ENCODE measurements around the gene THOC5. TPM values are rescaled to one million over a fixed set of nuclear protein-coding genes. Genes with fewer than 3 reads are reported as not detected.

THOC5 gene
- polyA plus RNA-seq, 6 donors from 2014 or later = 18.8 to 30.1 (median 22.7) TPM

DNA sequence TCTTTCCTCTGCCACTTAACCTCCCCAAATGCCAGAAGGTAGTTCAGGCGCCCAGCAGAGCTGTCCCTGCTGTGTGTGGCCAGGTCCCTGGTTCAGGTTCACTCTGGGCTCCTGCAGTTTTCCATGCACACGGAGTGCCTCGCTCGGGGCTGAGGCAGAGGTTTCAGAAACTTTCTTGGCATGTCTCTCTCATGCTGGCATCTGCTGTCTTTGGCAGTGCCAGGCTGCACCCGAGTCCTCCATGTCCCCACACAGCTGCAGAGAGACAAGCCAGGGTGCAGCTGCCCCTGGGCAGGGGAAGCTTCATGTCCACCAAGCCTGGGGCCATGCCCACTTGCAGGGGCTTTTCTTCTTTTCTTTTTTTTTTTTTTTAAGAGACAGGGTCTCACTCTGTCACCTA, 80.6 kb downstream of the THOC5 start:
- peaks cover 22 to 31% (median 29%) of the 10 kb centered on the region in 3 donors for H3K4me1 Mint-ChIP-seq
- no peak overlapping the region for H3K27ac Mint-ChIP-seq
- peaks cover 31 to 64% (median 44%) of the 10 kb centered on the region in 3 donors for H3K27me3 Mint-ChIP-seq
- DNase-seq (no peak), ATAC-seq (ENCODE audit: low read depth in 2 of 2) (no peak)
- no peak overlapping the region for H3K4me3 Mint-ChIP-seq
- no peaks in the 10 kb centered on the region for H3K36me3 Mint-ChIP-seq
- H3K9me3 Mint-ChIP-seq = no peaks in the 10 kb centered on the region

DNA sequence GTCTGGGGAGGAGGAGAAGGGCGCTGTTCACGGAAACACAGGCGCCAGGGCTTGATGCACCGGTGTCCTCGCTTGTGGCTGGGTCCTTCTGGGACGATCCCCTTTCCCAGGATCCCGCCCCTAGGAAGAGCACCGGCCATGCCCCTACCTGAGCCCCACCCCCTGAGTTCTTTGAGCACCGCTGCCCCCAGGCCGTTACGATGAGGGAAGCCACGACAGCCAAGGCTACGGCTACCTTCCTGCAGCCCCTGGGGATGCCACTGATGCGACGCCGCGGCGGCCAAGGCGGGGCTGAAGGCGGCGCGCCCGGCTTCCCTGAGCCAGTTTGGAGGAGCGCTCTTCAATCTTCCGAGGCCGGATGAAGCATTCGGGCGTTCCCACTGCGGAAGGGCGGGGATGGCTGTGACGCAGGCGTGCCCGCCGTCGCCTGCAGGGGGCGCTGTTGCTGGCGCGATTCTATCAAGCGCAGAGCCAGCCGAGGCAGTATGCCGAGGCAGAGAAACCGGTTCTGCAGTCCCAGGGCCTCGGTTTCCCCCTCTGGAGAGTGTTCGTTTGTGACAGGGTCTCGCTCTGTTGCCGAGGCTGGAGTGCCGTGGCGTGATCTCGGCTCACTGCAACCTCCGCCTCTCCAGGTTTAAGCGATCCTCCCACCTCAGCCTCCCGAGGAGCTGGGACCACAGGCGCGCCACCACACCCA, 83.2 kb downstream of the THOC5 start:
- no peaks in the 10 kb centered on the region for H3K36me3 Mint-ChIP-seq
- peak; percentile 86 to 87 for ATAC-seq (ENCODE audit: low read depth in 2 of 2)

DNA sequence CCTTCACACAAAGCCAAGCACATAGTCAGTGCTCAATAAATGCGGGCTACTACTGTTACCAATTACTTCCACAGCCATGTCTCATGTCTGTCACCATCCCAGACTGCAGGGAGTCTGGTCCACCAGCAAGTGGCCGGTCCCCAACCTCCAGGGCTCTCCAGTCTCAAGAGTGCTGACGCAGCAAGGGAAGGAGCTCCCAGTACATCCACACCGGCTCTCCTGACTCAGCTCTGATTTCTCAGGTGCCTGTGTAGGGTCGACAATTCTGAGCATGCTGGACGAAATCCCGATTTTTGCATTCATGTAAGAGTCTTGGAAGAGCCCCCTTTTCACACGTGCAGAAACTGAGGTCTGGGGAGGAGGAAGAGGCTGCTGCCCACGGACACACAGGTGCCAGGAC, 83.8 kb downstream of the THOC5 start:
- no peaks in the 10 kb centered on the region for H3K36me3 Mint-ChIP-seq
- peak overlapping the region in 5 of 8 donors; percentile 16 to 72 (median 49) for H3K4me3 Mint-ChIP-seq
- ATAC-seq (ENCODE audit: low read depth in 2 of 2) = no peak
- peak overlapping the region in 3 of 6 donors; percentile 41 to 68 (median 63) for H3K27ac Mint-ChIP-seq
- DNase-seq = no peak
- peaks cover 4 to 14% (median 9%) of the 10 kb centered on the region in 3 donors for H3K4me1 Mint-ChIP-seq
- H3K9me3 Mint-ChIP-seq = no peaks in the 10 kb centered on the region
- peaks cover 18 to 66% (median 20%) of the 10 kb centered on the region in 3 donors for H3K27me3 Mint-ChIP-seq

More for the DNA sequence above, 83.2 kb downstream of the THOC5 start:
- peak overlapping the region in 2 of 6 donors; percentile 41 to 63 for H3K27ac Mint-ChIP-seq
- H3K4me3 Mint-ChIP-seq = peak overlapping the region in 6 of 8 donors; percentile 35 to 72 (median 63)
- peaks cover 21 to 67% (median 23%) of the 10 kb centered on the region in 3 donors for H3K27me3 Mint-ChIP-seq
- no peaks in the 10 kb centered on the region for H3K9me3 Mint-ChIP-seq
- peaks cover 5 to 17% (median 11%) of the 10 kb centered on the region in 3 donors for H3K4me1 Mint-ChIP-seq
- DNase-seq = peak; percentile 40

DNA sequence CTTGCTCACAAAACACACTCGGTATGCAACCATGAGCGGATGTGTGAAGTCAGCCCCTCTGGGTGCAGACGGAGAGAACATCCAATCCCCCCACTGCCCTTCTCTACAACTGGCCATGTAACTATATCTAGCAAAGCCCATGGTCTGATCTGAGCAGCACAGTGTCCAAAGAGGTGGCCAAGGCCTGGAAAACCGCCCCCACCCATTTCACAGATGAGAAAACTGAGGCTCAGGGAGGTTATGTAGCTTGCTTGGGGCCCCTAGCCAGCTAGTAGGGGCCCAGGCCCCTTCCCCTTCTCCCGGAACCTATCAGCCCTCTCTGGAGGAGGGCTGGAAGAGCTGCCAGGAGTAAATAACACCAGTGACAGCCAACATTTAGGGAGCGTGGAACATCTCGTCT, 89.0 kb downstream of the THOC5 start:
- Mint-ChIP-seq H3K36me3 (no peaks in the 10 kb centered on the region), H3K27ac (peak overlapping the region in 1 of 6 donors; percentile 76), H3K4me3 (no peak overlapping the region), H3K4me1 (peaks cover 0 to under 1% (median 0%) of the 10 kb centered on the region in 3 donors), H3K9me3 (no peaks in the 10 kb centered on the region), H3K27me3 (peaks cover 1 to 42% (median 4%) of the 10 kb centered on the region in 3 donors)
- DNase-seq (no peak), ATAC-seq (ENCODE audit: low read depth in 2 of 2) (no peak)

DNA sequence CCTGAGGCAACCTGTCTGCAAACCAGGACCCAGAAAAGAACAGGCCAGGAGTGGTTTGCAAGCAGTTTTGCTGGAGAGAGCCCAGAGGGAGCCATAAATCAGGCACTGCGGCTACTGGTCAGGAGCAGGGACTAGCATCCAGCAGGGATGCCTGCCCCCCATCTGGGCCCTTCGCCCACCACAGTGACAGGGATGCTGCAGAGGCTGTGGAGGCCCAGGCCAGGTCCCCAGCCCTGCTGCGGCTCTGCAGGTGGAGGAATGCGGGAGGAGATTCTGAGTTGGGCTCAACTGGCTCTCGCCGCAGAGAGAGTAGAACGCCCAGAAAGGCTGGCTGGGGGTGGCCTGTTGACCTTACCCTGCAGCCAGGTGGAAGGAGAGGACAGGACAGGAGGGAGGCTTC, 89.9 kb downstream of the THOC5 start:
- Mint-ChIP-seq H3K9me3 (no peaks in the 10 kb centered on the region), H3K36me3 (no peaks in the 10 kb centered on the region), H3K4me1 (no peaks in the 10 kb centered on the region), H3K27me3 (peaks cover 0 to 32% (median 0%) of the 10 kb centered on the region in 3 donors), H3K27ac (no peak overlapping the region), H3K4me3 (no peak overlapping the region)
- ATAC-seq (ENCODE audit: low read depth in 2 of 2) = no peak
- no peak for DNase-seq

DNA sequence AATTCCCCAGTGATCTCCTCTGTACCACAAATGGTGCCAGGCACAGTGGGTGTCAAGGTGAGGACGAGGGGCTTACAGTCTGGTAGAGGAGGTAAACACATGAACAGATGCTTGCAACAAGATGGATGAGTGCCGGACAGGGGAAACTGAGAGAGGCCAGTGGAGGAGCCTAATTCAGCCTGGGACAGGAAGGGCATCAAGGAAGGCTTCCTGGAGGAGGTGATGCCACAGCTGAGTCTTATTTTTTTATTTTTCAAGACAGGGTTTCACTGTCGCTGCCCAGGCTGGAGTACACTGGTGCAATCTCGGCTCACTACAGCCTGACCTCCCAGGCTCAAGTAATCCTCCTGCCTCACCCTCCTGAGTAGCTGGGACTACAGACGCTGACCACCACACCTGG, 92.3 kb downstream of the THOC5 start:
- Mint-ChIP-seq H3K9me3 (no peaks in the 10 kb centered on the region), H3K4me3 (no peak overlapping the region), H3K27ac (no peak overlapping the region), H3K36me3 (no peaks in the 10 kb centered on the region), H3K27me3 (peaks cover 0 to 14% (median 0%) of the 10 kb centered on the region in 3 donors), H3K4me1 (peaks cover 0 to 5% (median 0%) of the 10 kb centered on the region in 3 donors)
- ATAC-seq (ENCODE audit: low read depth in 2 of 2) (no peak), DNase-seq (no peak)

DNA sequence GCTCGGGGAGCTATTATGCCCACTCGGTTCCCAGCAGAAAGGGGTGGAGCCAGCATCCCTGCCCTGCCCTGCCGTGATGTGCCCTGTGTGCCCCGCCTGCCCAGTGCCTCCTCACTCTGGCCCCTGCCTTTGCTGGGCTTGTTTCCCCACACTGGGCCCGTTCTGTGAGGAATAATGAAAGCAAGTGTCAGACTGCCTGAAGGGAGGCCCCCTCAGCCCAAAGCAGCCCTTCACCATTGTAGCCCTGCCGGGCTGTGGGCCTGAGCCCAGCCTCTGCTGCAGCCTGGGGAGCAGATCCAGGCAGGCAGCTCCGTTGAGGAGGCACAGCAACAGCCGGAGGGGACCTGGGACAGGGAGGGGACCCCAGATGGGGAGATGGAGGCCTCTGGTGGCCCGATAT, 93.8 kb downstream of the THOC5 start:
- no peak overlapping the region for H3K4me3 Mint-ChIP-seq
- H3K9me3 Mint-ChIP-seq = no peaks in the 10 kb centered on the region

DNA sequence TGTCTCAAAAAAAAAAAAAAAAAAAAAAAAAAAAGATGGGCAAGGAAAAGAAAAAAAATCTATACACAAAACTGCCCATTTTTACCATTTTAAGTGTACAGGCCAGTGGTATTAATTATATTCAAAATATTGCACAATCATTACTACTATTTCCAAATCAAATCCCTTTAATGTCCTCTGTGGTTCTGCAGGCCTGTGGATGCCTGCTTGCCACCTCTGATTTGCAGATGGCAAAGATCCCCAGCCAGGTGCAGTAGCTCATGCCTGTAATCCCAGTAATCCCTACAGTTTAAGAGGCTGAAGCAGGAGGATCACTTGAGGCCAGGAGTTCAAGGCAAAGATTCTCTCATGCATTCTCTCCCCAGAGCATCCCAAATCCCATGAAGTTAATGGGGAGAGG, 95.0 kb downstream of the THOC5 start:
- H3K27ac Mint-ChIP-seq = no peak overlapping the region
- ATAC-seq (ENCODE audit: low read depth in 2 of 2) = no peak

More for the DNA sequence above, 93.8 kb downstream of the THOC5 start:
- H3K27me3 Mint-ChIP-seq = peaks cover 0 to 10% (median 0%) of the 10 kb centered on the region in 3 donors
- H3K27ac Mint-ChIP-seq = no peak overlapping the region
- DNase-seq (no peak), ATAC-seq (ENCODE audit: low read depth in 2 of 2) (no peak)
- peaks cover 0 to 5% (median 0%) of the 10 kb centered on the region in 3 donors for H3K4me1 Mint-ChIP-seq
- H3K36me3 Mint-ChIP-seq = no peaks in the 10 kb centered on the region

DNA sequence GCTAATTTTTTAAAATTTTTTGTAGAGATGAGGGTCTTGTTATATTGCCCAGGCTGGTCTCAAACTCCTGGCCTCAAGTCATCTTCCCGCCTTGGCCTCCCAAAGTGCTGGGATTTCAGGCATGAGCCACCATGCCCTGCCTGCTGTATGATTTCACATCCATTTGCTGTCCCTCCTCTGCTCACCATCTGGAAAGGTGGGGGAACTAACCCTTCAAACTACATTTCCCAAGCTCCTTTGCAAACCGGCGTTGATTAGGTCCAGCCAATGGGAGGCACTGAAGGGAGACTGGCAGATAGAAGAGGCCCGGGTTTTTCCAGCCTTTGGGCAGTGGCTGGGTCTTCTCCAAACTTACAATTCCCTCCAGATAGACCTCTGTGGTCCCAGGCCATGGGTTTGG, 95.8 kb downstream of the THOC5 start:
- Mint-ChIP-seq H3K9me3 (no peaks in the 10 kb centered on the region), H3K4me3 (no peak overlapping the region), H3K27ac (no peak overlapping the region), H3K4me1 (peaks cover 0 to 5% (median 0%) of the 10 kb centered on the region in 3 donors), H3K36me3 (no peaks in the 10 kb centered on the region), H3K27me3 (peaks cover 0 to 10% (median 0%) of the 10 kb centered on the region in 3 donors)
- peak; percentile 49 to 54 for ATAC-seq (ENCODE audit: low read depth in 2 of 2)
- DNase-seq = no peak

More for the DNA sequence above, 95.0 kb downstream of the THOC5 start:
- H3K4me3 Mint-ChIP-seq = no peak overlapping the region
- H3K27me3 Mint-ChIP-seq = peaks cover 0 to 12% (median 0%) of the 10 kb centered on the region in 3 donors
- DNase-seq = no peak
- H3K36me3 Mint-ChIP-seq = no peaks in the 10 kb centered on the region
- no peaks in the 10 kb centered on the region for H3K9me3 Mint-ChIP-seq
- peaks cover 0 to 5% (median 0%) of the 10 kb centered on the region in 3 donors for H3K4me1 Mint-ChIP-seq

DNA sequence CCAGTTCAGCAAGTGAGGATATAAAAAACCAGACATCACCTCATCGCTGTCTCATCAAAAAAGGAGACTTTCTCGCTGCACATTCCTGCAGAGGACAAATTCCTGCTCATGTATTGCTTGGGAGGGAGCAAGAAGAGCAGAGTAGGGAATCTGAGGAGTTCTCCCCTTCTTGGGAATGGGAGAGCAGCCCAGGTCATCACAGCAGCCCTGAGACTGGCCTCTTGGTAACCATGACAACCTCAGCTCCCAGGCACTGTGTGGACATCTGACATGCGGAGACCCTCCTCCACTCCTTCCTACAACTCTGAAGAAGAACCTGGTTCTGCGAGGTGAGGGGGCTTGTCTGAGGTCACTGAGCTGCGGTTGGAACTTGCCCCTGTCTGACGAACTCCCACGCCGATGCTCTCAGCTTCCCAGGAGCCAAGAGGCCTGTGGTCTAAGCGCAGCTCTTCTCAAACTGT, 97.3 kb downstream of the THOC5 start:
- DNase-seq = no peak
- Mint-ChIP-seq H3K4me1 (peaks cover 0 to 7% (median 5%) of the 10 kb centered on the region in 3 donors), H3K4me3 (peak overlapping the region in 1 of 8 donors; percentile 52), H3K27me3 (peaks cover 0 to 10% (median 0%) of the 10 kb centered on the region in 3 donors), H3K9me3 (no peaks in the 10 kb centered on the region), H3K36me3 (no peaks in the 10 kb centered on the region), H3K27ac (no peak overlapping the region)
- ATAC-seq (ENCODE audit: low read depth in 2 of 2) = no peak

Other genes with a start within 250 kb of the THOC5 start
- 1 to 10 TPM in 3 of 6 donors, under 1 TPM in 2, not detected in 1; 0.39 to 1.2 (median 1.0) TPM for gene GAS2L1, start 247.1 kb downstream of the THOC5 start, polyA plus RNA-seq (ENCODE audit: low read depth in 6 of 6)
- gene RASL10A, start 238.1 kb downstream of the THOC5 start, polyA plus RNA-seq (ENCODE audit: low read depth in 6 of 6) = not detected
- 10 to 100 TPM; 27.4 to 72.0 (median 42.5) TPM for gene AP1B1, start 165.2 kb downstream of the THOC5 start, polyA plus RNA-seq (ENCODE audit: low read depth in 6 of 6)
- not detected for gene RFPL1, start 115.2 kb downstream of the THOC5 start, polyA plus RNA-seq (ENCODE audit: low read depth in 6 of 6)
- under 1 TPM in 1 of 6 donors, not detected in 5; 0.09 TPM for gene NEFH, start 73.5 kb downstream of the THOC5 start, polyA plus RNA-seq (ENCODE audit: low read depth in 6 of 6)
- 10 to 100 TPM; 38.2 to 66.8 (median 46.6) TPM for gene NIPSNAP1, start 27.4 kb upstream of the THOC5 start, polyA plus RNA-seq (ENCODE audit: low read depth in 6 of 6)
- 10 to 100 TPM in 5 of 6 donors, 1 to 10 TPM in 1; 6.5 to 23.7 (median 20.0) TPM for gene NF2, start 49.9 kb upstream of the THOC5 start, polyA plus RNA-seq (ENCODE audit: low read depth in 6 of 6)
- gene CABP7, start 166.2 kb upstream of the THOC5 start, polyA plus RNA-seq (ENCODE audit: low read depth in 6 of 6) = under 1 TPM in 4 of 6 donors, not detected in 2; 0.08 to 0.11 (median 0.10) TPM
- 10 to 100 TPM; 37.6 to 57.8 (median 47.0) TPM for gene ZMAT5, start 213.2 kb upstream of the THOC5 start, polyA plus RNA-seq (ENCODE audit: low read depth in 6 of 6)
- 100 to 1,000 TPM; 219 to 318 (median 274) TPM for gene UQCR10, start 213.6 kb upstream of the THOC5 start, polyA plus RNA-seq (ENCODE audit: low read depth in 6 of 6)